Dermis microvascular lymphatic vessel endothelial cell (primary cell): ENCODE results near the gene MRAS. TPM values are rescaled to one million over a fixed set of nuclear protein-coding genes. Genes with fewer than 3 reads are reported as not detected.
"Not testable (repeated sequence)": the region's sequence is repeated elsewhere in the genome, so short reads cannot be mapped to it uniquely, and the experiment has no call there.

Experiments used
- DNase-seq, 2 donors: peaks; one replicate each; pipeline versions ENCODE4 v3.0.0 to v3.0.0-alpha.2; 2010; ENCODE audit warnings: low read depth in 2 of 2
- total RNA-seq: library from RNA; depleted of rRNA; stranded (reverse); fragments of >200 nt; gene quantifications from 2 replicates; pipeline ENCODE4 v1.2.1, GENCODE V29; 2014

Gene MRAS
- total RNA-seq, 1 donor from 2014 or later, result 9.4 TPM

- peak; percentile 63 to 73 for DNase-seq
Observed at GRCh38 chr3:138417559-138417982, 69.2 kb downstream of the MRAS start.

GRCh38 chr3:138418601-138419206, 70.3 kb downstream of the MRAS start:
- no peak for DNase-seq

- no peak for DNase-seq
Observed at GRCh38 chr3:138423316-138423715, 74.9 kb downstream of the MRAS start.

- DNase-seq, result no peak
Observed at GRCh38 chr3:138424323-138424722, 75.9 kb downstream of the MRAS start.

GRCh38 chr3:138426211-138426610, 77.8 kb downstream of the MRAS start:
- no peak for DNase-seq

GRCh38 chr3:138426754-138427153, 78.4 kb downstream of the MRAS start:
- not testable (repeated sequence) for DNase-seq

- no peak for DNase-seq
Observed at GRCh38 chr3:138429665-138430064, 81.3 kb downstream of the MRAS start.

- DNase-seq, result no peak
Observed at GRCh38 chr3:138432576-138433240, 84.3 kb downstream of the MRAS start.

- DNase-seq, result no peak
Observed at GRCh38 chr3:138433892-138434275, 85.5 kb downstream of the MRAS start.

GRCh38 chr3:138434276-138434874, 86.0 kb downstream of the MRAS start, which contains the start of gene ESYT3:
Gene ESYT3, plus strand, starts transcription at chr3:138434616. Its CDS starts 183 bp downstream, at chr3:138434799.
- peak in 1 of 2 donors; percentile 54 for DNase-seq

- DNase-seq, result no peak
Observed at GRCh38 chr3:138434875-138435772, 86.7 kb downstream of the MRAS start.

GRCh38 chr3:138435840-138436239, 87.5 kb downstream of the MRAS start:
- DNase-seq, result no peak

- no peak for DNase-seq
Observed at GRCh38 chr3:138437281-138437680, 88.9 kb downstream of the MRAS start.

GRCh38 chr3:138438896-138439295, 90.5 kb downstream of the MRAS start:
- DNase-seq, result no peak

GRCh38 chr3:138439646-138440045, 91.3 kb downstream of the MRAS start:
- DNase-seq, result no peak

- no peak for DNase-seq
Observed at GRCh38 chr3:138440121-138440521, 91.7 kb downstream of the MRAS start.

- no peak for DNase-seq
Observed at GRCh38 chr3:138440596-138440995, 92.2 kb downstream of the MRAS start.

- DNase-seq, result no peak
Observed at GRCh38 chr3:138441256-138441655, 92.9 kb downstream of the MRAS start.

GRCh38 chr3:138441742-138442141, 93.4 kb downstream of the MRAS start:
- no peak for DNase-seq

- DNase-seq, result no peak
Observed at GRCh38 chr3:138442433-138442832, 94.1 kb downstream of the MRAS start.

GRCh38 chr3:138443091-138443490, 94.7 kb downstream of the MRAS start:
- no peak for DNase-seq
